H9 (cell line): ENCODE measurements around the gene ST14. TPM values are rescaled to one million over a fixed set of nuclear protein-coding genes. Genes with fewer than 3 reads are reported as not detected.

Source experiments
- DNase-seq: peaks from one replicate; pipeline ENCODE4 v3.0.0-alpha.2; 2017
- H2AFZ ChIP-seq: one replicate; pipeline ENCODE4 v1.6.1; 2013; ENCODE audit warnings: mild to moderate bottlenecking, low read length, control low read depth, moderate library complexity
- H2AK5ac ChIP-seq: 2 replicates; pipeline ENCODE4 v1.6.1; 2013; ENCODE audit warnings: low read length, control low read depth, mixed read lengths; ENCODE audit not compliant: insufficient read length
- H2BK120ac ChIP-seq: one replicate; pipeline ENCODE4 v1.6.1; 2013; ENCODE audit warnings: low read depth, mild to moderate bottlenecking, low read length, control low read depth, inconsistent platforms; ENCODE audit not compliant: poor library complexity, severe bottlenecking
- H2BK12ac ChIP-seq: 2 replicates; pipeline ENCODE4 v1.6.1; 2013; ENCODE audit warnings: low read length, control low read depth, mixed read lengths, low read depth; ENCODE audit not compliant: insufficient read length
- H2BK15ac ChIP-seq: 2 replicates; pipeline ENCODE4 v1.6.1; 2013; ENCODE audit warnings: low read depth, low read length, control low read depth
- H2BK20ac ChIP-seq: one replicate; pipeline ENCODE4 v1.6.1; 2013; ENCODE audit warnings: low read depth, mild to moderate bottlenecking, low read length, control low read depth, inconsistent platforms; ENCODE audit not compliant: poor library complexity, severe bottlenecking
- H2BK5ac ChIP-seq: 2 replicates; pipeline ENCODE4 v1.6.1; 2013; ENCODE audit warnings: low read length, control low read depth, mixed read lengths; ENCODE audit not compliant: insufficient read length
- H3K14ac ChIP-seq: 2 replicates; pipeline ENCODE4 v1.6.1; 2013; ENCODE audit warnings: low read length, control low read depth; ENCODE audit not compliant: insufficient read depth
- H3K18ac ChIP-seq: 2 replicates; pipeline ENCODE4 v1.6.1; 2013; ENCODE audit warnings: low read depth, mild to moderate bottlenecking, mixed read lengths, low read length, control low read depth; ENCODE audit not compliant: insufficient read length
- H3K23ac ChIP-seq: 2 replicates; pipeline ENCODE4 v1.6.1; 2013; ENCODE audit warnings: low read length, control low read depth, mixed read lengths, low read depth; ENCODE audit not compliant: insufficient read length
- H3K23me2 ChIP-seq: 2 replicates; pipeline ENCODE4 v1.6.1; 2013; ENCODE audit warnings: low read depth, mild to moderate bottlenecking, mixed read lengths, low read length, control low read depth; ENCODE audit not compliant: insufficient read length, poor library complexity, severe bottlenecking
- H3K27ac ChIP-seq: 2 replicates; pipeline ENCODE4 v1.5.1; 2013; ENCODE audit warnings: low read length, control low read depth, mixed read lengths, low read depth; ENCODE audit not compliant: insufficient read length
- H3K27me3 ChIP-seq: 2 replicates; pipeline ENCODE4 v1.6.1; 2013; ENCODE audit warnings: low read length, control low read depth, inconsistent platforms; ENCODE audit not compliant: insufficient read depth
- H3K4ac ChIP-seq: 2 replicates; pipeline ENCODE4 v1.6.1; 2013; ENCODE audit warnings: low read depth, mild to moderate bottlenecking, control low read depth, inconsistent platforms, low read length, moderate library complexity
- H3K4me1 ChIP-seq: 2 replicates; pipeline ENCODE4 v1.6.1; 2013; ENCODE audit warnings: low read length, control low read depth, inconsistent platforms; ENCODE audit not compliant: insufficient read depth
- H3K4me2 ChIP-seq: 2 replicates; pipeline ENCODE4 v1.6.1; 2013; ENCODE audit warnings: low read length, control low read depth, mixed read lengths; ENCODE audit not compliant: insufficient read length, insufficient read depth
- H3K56ac ChIP-seq: 2 replicates; pipeline ENCODE4 v1.6.1; 2013; ENCODE audit warnings: low read depth, mild to moderate bottlenecking, mixed read lengths, low read length, control low read depth; ENCODE audit not compliant: insufficient read length
- H3K79me1 ChIP-seq: 2 replicates; pipeline ENCODE4 v1.6.1; 2013; ENCODE audit warnings: low read depth, mild to moderate bottlenecking, moderate library complexity, low read length, control low read depth, inconsistent platforms; ENCODE audit not compliant: insufficient read depth, poor library complexity, severe bottlenecking
- H3K79me2 ChIP-seq: 2 replicates; pipeline ENCODE4 v1.6.1; 2013; ENCODE audit warnings: low read length, control low read depth, inconsistent platforms; ENCODE audit not compliant: insufficient read depth
- H3K9ac ChIP-seq: 2 replicates; pipeline ENCODE4 v1.6.1; 2013; ENCODE audit warnings: low read length, control low read depth, mixed read lengths; ENCODE audit not compliant: insufficient read length; ENCODE audit errors: extremely low read depth
- H3K9me3 ChIP-seq: one replicate; pipeline ENCODE4 v1.6.1; 2013; ENCODE audit warnings: low read depth, low read length, inconsistent platforms; ENCODE audit not compliant: control insufficient read depth
- H3T11ph ChIP-seq: one replicate; pipeline ENCODE4 v1.6.1; 2013; ENCODE audit warnings: mild to moderate bottlenecking, low read length, control low read depth, inconsistent platforms
- H4K20me1 ChIP-seq: one replicate; pipeline ENCODE4 v1.6.1; 2013; ENCODE audit not compliant: control insufficient read depth, insufficient read length, insufficient read depth
- H4K5ac ChIP-seq: 2 replicates; pipeline ENCODE4 v1.6.1; 2013; ENCODE audit warnings: low read depth, mild to moderate bottlenecking, mixed read lengths, low read length, control low read depth; ENCODE audit not compliant: insufficient read length
- H4K8ac ChIP-seq: replicated peaks from 2 replicates; pipeline ENCODE4 v1.6.1; 2013; ENCODE audit warnings: low read length, control low read depth, mixed read lengths, low read depth; ENCODE audit not compliant: insufficient read length
- H4K91ac ChIP-seq: 2 replicates; pipeline ENCODE4 v1.6.1; 2013; ENCODE audit warnings: low read depth, mild to moderate bottlenecking, moderate library complexity, mixed read lengths, low read length, control low read depth; ENCODE audit not compliant: insufficient read length
- H3K27ac Mint-ChIP-seq, 3 experiments: 2 replicates in 2 of 3; 3 replicates in 1 of 3; pipeline ENCODE4 v1.8.0; 2020 to 2021; ENCODE audit warnings: mixed read lengths in 3 of 3, mild to moderate bottlenecking in 1 of 3, moderate library complexity in 1 of 3
- H3K27me3 Mint-ChIP-seq: 2 replicates; pipeline ENCODE4 v1.8.0; 2021; ENCODE audit warnings: low read depth, mild to moderate bottlenecking, moderate library complexity, mixed read lengths
- H3K36me3 Mint-ChIP-seq, 3 experiments: 2 replicates in 2 of 3; 3 replicates in 1 of 3; pipeline ENCODE4 v1.8.0; 2020 to 2021; ENCODE audit warnings: low read depth in 3 of 3, mixed read lengths in 3 of 3; ENCODE audit not compliant: insufficient read depth in 1 of 3
- H3K4me1 Mint-ChIP-seq, 2 experiments: 2 replicates each; pipeline ENCODE4 v1.8.0; 2020; ENCODE audit warnings: mixed read lengths in 2 of 2
- H3K4me3 Mint-ChIP-seq, 2 experiments: 2 replicates in 1 of 2; 3 replicates in 1 of 2; pipeline ENCODE4 v1.8.0; 2020 to 2021; ENCODE audit warnings: mild to moderate bottlenecking in 2 of 2, mixed read lengths in 2 of 2, moderate library complexity in 1 of 2
- H3K9me3 Mint-ChIP-seq, 2 experiments: 2 replicates in 1 of 2; 3 replicates in 1 of 2; pipeline ENCODE4 v1.8.0; 2020; ENCODE audit warnings: mild to moderate bottlenecking in 2 of 2, mixed read lengths in 2 of 2, moderate library complexity in 1 of 2
- WGBS: extraction: QIAGEN DNeasy Blood & Tissue Kit; methylation state at CpG from one replicate; pipeline ENCODE4 v1.1.7; 2013; ENCODE audit warnings: missing lambda C conversion rate, low lambda C conversion rate, mixed read lengths; ENCODE audit not compliant: insufficient read length; ENCODE audit errors: extremely low coverage; 5-methylcytosine and 5-hydroxymethylcytosine counted together
- total RNA-seq: library from RNA; stranded (reverse); gene quantifications from 2 replicates; pipeline ENCODE4 v1.2.1, GENCODE V29; 2021
- TF ChIP-seq, protein P1 (sequence below): fragments of 200-600 bp; sonication (generic); conservative IDR thresholded peaks from 3 replicates; pipeline ENCODE4 v1.8.0; 2021; ENCODE audit warnings: antibody characterized with exemption, mild to moderate bottlenecking

The ST14 gene
- total RNA-seq, 1 experiment from 2014 or later = 22.4 TPM

DNA sequence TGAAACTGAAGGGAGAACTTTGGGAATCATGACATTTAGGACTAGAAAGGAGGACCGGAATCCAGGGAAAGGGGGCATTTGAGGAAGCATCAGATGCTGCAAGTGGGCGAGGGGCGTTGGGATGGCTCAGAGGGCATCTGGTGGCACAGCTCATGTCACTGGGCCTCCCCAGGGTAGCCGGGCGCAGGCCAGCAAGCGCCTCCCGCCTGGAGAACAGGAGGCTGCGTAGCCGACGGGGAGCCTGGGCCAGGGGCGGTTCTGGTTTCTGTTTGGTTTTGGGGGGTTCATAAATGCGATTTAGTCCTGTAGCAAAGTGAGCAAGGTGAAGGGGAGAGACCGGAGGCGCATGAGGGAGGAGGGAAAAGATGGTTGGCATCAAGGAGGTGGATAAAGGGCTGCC, 443 bp upstream of the ST14 start:
- H3K23me2 ChIP-seq = peaks cover 8% of the 10 kb centered on the region
- no peak overlapping the region for H2BK5ac ChIP-seq
- peak overlapping the region; percentile 24 for H3K4me2 ChIP-seq
- Mint-ChIP-seq H3K27ac (no peak overlapping the region), H3K9me3 (no peaks in the 10 kb centered on the region; a peak in 1 of 5 replicates), H3K27me3 (peaks cover 66% of the 10 kb centered on the region), H3K4me3 (peak overlapping the region; percentile 65 to 79), H3K4me1 (peaks cover 43 to 45% of the 10 kb centered on the region in 2 experiments), H3K36me3 (no peaks in the 10 kb centered on the region; a peak in 2 of 7 replicates)
- no peak overlapping the region for H4K91ac ChIP-seq
- H4K5ac ChIP-seq = no peak overlapping the region
- H2BK120ac ChIP-seq = no peak overlapping the region
- no CpG with 5 or more reads among the region's 14 CpGs for WGBS
- no peak overlapping the region for H2AFZ ChIP-seq
- no peak overlapping the region for H3K18ac ChIP-seq
- no peaks in the 10 kb centered on the region; the same call in 1 of the 2 replicates for H3K4me1 ChIP-seq
- no peaks in the 10 kb centered on the region for H3K79me1 ChIP-seq
- no peak overlapping the region for H3K23ac ChIP-seq
- H3K4ac ChIP-seq = no peak overlapping the region
- H2BK20ac ChIP-seq = no peak overlapping the region
- H3K9me3 ChIP-seq = no peaks in the 10 kb centered on the region
- H3K79me2 ChIP-seq = no peaks in the 10 kb centered on the region
- H4K20me1 ChIP-seq = no peaks in the 10 kb centered on the region
- no peak overlapping the region for H2BK12ac ChIP-seq
- TF ChIP-seq, protein P1, sequence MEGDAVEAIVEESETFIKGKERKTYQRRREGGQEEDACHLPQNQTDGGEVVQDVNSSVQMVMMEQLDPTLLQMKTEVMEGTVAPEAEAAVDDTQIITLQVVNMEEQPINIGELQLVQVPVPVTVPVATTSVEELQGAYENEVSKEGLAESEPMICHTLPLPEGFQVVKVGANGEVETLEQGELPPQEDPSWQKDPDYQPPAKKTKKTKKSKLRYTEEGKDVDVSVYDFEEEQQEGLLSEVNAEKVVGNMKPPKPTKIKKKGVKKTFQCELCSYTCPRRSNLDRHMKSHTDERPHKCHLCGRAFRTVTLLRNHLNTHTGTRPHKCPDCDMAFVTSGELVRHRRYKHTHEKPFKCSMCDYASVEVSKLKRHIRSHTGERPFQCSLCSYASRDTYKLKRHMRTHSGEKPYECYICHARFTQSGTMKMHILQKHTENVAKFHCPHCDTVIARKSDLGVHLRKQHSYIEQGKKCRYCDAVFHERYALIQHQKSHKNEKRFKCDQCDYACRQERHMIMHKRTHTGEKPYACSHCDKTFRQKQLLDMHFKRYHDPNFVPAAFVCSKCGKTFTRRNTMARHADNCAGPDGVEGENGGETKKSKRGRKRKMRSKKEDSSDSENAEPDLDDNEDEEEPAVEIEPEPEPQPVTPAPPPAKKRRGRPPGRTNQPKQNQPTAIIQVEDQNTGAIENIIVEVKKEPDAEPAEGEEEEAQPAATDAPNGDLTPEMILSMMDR = no peak
- H3K56ac ChIP-seq = no peak overlapping the region
- H4K8ac ChIP-seq = no peak overlapping the region
- no peak for DNase-seq
- peaks cover 17% of the 10 kb centered on the region; the same call in 1 of the 2 replicates for H3K27me3 ChIP-seq
- no peak overlapping the region for H3K9ac ChIP-seq
- peak overlapping the region; percentile 13; the same call in 1 of the 2 replicates for H3K14ac ChIP-seq
- no peak overlapping the region for H3T11ph ChIP-seq
- no peak overlapping the region for H3K27ac ChIP-seq
- H2BK15ac ChIP-seq = no peak overlapping the region
- no peak overlapping the region for H2AK5ac ChIP-seq
